ENCODE measurements around the gene STARD3.

DNA sequence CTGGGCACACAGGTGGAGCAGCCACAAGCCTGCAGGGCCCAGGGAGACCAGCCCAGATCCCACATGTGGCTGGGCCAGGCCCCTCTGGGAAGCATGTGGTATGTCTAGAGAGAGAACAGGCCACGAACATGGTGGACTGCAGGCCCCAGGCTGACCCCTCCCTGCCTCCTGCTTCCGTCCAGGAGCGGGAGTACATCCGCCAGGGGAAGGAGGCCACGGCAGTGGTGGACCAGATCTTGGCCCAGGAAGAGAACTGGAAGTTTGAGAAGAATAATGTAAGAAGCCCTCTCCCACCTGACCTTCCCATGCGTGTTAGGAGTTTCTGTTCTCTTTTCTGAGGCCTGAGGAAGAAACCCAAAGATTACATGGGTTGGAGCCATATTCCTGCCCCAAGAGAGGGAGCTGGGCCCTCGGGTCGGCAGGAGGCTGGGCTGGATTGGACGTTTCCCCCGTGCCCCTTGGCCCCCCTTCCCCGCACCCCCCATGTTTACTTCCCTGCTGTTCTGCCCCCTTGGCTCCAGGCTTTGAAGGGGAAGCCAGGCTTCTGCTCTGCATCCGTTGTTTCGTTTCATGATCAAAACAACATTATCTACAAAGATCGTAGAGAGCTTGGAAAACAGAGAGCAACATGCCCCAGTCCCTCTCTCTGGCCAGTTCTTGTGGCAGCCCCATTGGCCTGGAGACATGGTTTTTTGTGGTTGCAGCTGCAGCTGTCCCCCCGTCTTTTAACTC is 22.5 kb downstream of the STARD3 start:
- TF ChIP-seq, protein P1, sequence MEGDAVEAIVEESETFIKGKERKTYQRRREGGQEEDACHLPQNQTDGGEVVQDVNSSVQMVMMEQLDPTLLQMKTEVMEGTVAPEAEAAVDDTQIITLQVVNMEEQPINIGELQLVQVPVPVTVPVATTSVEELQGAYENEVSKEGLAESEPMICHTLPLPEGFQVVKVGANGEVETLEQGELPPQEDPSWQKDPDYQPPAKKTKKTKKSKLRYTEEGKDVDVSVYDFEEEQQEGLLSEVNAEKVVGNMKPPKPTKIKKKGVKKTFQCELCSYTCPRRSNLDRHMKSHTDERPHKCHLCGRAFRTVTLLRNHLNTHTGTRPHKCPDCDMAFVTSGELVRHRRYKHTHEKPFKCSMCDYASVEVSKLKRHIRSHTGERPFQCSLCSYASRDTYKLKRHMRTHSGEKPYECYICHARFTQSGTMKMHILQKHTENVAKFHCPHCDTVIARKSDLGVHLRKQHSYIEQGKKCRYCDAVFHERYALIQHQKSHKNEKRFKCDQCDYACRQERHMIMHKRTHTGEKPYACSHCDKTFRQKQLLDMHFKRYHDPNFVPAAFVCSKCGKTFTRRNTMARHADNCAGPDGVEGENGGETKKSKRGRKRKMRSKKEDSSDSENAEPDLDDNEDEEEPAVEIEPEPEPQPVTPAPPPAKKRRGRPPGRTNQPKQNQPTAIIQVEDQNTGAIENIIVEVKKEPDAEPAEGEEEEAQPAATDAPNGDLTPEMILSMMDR (conservative IDR thresholded peaks at IDR 0.05) = no peak
- no peak for TF ChIP-seq EZH2 (IDR thresholded peaks at IDR 0.05; ENCODE audit: low read depth)

All from PC-9 (cell line).